HG02973 (cell line): ENCODE data around the gene BLCAP.
"Not testable (repeated sequence)": the region's sequence is repeated elsewhere in the genome, so short reads cannot be mapped to it uniquely, and the experiment has no call there.

ENCODE experiments used
- ATAC-seq: cut with Tn5 transposase; IDR thresholded peaks from one replicate; pipeline ENCODE4 v1.9.1; 2021; ENCODE audit warnings: moderate library complexity; ENCODE audit not compliant: unreplicated experiment

The BLCAP gene, protein sequence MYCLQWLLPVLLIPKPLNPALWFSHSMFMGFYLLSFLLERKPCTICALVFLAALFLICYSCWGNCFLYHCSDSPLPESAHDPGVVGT

DNA sequence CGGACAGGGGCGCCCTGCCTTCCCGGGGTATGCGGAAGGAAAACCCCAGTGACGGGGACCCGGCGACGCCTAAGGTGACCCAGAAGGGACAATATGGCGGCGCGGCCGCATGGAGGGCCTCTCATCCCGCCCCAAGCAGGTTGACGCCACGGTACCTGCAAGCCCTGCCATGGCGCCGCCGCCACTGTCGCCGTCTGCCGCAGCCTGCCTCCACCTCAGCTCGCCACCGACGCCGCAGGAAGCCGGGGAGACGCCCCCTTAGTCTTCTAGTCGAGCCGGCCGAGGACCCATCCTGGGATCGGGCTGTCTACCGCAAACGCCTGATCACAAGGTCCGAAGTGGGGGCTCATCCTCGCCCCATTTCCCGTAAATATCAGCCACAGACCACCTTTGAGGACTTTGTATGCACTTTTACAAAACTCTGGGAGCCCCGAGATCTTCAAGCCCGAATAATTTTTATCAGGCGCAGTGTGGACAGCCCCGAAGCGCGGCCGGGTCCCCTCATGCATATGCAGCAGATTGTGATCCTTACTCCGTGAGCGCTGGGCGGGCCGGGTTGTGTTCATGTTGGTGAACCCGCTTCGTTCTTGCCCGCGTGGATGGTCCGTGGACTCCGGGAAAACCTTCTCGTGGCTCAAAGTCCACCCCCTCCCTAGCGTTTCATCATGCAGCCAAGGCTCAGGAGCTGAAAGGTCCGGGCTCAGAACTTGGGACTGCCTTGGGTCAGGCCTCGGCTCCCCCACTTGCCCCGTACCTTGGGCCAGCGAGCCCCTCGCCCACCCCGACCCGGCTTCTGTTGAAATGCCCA is at the start of gene BLCAP:
TSS of gene BLCAP (minus strand) at position 239 of the 808 bp plus-strand sequence. CDS start 8,702 bp downstream, outside the sequence.
- peak; percentile 60 for ATAC-seq

DNA sequence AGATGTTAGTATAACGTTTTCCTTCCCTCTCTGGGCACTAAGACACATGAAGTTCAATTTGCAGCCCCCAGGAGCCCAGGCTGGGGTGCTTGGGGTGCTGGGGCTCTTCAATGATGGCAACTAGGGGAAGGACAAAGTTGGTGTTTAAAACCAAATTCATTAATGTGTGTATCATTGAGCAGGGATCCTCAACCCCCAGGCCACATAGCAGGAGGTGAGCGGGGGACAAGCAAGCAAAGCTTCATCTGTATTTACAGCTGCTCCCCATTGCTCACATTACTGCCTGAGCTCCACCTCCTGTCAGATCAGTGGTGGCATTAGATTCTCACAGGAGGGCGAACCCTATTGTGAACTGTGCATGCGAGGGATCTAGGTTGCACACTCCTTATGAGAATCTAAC is 49.8 kb upstream of the BLCAP start:
- not testable (repeated sequence) for ATAC-seq

DNA sequence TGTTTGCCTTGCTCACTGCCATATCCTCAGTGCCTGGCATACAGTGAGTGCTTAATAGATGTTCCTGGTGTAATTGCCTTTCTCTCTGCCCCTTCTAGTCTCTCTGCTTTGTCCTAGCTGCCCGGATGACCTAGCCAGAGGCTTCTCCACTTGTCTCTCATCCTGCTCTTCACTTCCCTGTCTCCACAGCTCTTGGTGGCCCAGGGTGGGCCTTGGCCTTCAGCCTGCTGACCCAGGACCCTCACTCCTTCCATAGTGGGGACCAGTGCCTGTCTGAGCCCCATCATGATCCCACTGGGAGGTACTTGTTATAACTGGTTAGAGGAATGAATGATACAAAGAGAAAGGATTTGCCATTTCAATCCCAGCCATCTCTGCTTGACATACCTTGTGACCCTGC is 49.2 kb upstream of the BLCAP start:
- ATAC-seq, result no peak

DNA sequence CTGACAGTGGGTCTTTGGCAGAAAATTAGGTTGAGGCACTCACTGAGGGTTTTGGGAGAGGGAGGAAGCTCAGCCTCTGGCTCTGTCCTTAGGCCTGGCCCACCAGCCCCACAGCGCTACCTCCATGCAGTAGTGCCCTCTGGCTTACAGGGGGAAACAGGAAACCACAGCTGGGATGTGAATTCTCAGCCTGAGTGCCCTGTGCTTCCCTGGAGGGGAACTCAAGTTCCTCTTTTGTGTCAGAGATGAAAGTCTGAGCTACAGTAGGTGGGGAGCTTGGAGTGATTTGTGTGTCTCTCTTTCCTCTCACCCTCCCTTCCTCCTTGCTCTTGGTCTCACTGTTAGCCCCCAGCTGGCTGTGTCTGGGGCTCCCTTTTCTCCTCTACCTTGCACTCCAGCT is 48.2 kb upstream of the BLCAP start:
- no peak for ATAC-seq

DNA sequence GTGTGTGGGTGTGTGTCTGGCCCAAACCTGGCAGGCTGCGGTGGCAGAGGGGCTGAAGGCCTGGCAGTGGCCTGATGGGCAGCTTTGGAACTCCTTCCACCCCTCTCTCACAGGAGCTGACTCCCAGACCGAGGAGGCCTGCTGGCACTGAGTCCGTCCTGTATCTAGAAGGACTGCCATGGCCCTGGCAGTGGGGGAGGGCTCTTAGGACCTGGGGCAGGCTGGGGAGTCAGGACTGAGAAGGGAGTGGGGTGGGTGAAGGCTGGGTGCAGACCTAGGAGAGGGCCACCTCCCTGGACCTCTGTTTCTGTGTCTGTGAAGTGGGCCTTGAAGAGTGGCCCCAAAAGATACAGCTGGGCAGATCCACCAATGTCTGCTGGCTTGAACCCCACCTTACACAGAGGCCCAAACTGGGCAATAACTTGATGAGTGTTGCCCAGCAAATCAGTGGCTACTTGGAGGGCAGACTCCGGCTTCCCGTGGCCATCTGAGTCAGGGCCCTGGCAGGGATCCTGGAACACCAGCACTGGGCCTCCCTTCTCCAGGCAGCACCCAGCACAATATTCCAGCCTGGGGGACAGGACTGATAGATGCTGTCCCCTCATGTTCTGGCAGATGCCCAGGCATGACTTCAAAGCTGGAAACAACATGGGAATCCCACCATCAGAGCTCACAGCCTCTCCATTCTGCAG is 46.7 kb upstream of the BLCAP start:
- ATAC-seq, result no peak

DNA sequence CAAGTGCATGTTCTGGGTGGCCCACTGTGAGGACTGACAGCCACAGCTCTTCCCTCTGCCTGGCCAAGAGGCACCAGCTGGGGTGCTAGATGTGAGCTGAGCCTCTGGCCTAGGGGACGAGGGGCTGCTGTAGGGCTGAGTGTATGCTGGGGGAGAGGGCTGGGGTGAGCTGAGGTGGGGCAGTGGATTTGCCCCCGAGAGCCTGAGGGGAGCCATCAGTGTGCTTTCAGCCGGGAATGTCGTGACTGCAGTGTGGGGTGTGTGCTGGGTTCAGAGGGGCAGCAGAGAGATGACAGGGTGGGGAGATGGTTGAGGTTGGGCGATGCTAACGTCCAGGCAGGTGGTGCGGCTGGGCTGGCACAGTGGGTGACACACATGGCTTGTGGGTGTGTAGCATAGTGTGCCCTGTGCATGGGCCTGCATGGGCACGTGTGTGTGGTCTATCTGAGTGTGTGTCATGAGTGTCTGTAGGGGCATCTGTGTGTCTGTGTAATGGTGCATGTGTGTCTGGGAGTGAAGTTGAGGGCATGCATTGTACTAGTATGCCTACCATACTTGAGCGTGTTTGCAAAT is 46.0 kb upstream of the BLCAP start:
- no peak for ATAC-seq

DNA sequence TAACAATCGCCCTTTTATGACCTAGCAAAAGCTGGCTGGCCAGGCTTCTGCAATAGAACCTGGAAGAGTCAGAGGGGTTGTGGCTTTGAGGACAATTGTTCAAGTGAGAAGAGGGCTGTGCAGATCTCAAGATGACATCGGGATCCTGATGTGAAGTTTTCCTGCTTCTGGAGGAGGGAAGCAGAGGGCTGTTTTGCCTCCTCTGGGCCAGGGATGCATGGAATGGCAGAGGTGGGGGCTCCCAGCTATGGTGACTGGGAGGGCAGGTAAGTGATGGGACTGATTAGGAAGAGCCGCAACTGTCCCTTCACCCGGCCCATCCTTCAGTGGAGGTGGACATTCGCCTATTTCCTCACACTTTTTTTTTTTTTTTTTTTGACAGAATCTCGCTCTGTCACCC is 43.4 kb upstream of the BLCAP start:
- no peak for ATAC-seq

DNA sequence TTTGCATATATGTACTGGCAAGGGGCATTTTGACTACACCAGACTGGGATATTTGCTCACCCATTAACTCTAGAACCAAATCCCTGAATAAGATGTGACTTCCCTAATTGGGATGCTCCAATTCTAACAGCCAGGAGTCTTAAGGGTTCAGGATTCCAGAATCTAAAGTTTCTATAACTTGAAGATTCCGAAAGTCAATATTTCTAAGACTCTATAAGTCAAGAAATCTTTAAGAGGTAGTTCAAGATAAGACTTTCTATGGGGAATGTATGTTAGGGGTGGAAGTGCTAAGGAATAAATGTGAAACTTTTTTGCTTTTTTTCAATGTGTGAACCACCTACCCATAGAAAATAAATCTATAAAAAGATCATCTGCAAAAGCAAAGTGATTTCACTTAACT is 42.7 kb upstream of the BLCAP start:
- ATAC-seq, result no peak

DNA sequence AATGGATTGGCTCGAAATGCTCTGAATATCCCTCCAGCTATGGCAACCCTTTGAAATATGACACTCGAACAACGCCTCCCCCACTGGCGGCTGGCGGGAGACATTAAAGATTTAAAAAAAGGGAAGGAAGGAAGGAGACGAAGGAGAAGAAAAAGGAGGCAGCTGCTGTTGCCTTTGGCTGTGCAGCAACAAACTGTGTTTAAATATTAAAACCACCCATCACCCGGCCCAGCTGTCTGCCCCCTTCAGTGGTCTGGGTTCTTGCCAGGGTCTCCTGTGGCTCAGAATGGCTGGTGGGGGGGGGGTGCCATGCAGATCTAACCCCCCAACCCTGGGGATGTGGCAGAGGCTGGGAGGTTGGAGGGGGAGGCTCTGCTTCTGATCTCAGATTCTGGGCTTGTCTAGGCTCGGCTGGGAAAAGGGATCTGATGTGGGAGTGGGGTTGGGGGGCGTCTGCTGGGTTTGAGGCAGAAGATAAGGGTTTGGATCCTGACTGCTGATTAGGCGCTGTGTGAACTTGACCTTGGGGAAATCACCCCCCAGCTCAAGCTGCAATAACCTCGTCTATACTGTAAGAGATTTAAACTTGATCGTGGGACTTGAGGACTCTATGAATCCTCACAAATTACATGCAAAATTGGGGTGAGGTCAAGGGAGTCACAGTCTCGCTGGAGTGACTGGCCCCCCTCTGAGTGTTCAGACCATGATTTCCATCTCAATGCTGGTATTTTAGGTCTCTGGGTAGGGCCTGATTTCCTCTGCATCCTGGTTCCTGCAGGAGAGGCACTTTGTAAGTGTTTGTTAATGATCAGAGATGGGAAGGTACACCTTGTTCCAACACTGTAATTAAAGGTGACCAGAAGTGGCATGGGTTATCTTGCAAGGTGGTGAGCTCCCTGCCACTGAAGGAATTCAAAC is 40.3 kb upstream of the BLCAP start:
- ATAC-seq, result no peak

DNA sequence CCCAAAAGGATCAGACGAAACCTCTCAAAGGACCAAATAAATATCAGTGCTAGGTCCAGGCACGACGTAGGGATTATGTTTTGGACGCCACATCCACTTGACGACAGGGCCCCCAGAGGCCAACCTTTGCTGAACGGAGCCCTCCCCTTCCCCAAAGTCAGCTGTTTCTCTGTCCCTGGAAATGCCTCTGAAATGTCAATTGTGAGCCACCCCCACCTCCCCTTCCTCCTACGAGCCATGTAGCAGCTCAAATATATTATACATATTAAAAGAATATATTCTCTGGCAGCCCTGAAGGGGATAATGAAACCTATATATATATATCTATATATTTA is 39.6 kb upstream of the BLCAP start:
- no peak for ATAC-seq

DNA sequence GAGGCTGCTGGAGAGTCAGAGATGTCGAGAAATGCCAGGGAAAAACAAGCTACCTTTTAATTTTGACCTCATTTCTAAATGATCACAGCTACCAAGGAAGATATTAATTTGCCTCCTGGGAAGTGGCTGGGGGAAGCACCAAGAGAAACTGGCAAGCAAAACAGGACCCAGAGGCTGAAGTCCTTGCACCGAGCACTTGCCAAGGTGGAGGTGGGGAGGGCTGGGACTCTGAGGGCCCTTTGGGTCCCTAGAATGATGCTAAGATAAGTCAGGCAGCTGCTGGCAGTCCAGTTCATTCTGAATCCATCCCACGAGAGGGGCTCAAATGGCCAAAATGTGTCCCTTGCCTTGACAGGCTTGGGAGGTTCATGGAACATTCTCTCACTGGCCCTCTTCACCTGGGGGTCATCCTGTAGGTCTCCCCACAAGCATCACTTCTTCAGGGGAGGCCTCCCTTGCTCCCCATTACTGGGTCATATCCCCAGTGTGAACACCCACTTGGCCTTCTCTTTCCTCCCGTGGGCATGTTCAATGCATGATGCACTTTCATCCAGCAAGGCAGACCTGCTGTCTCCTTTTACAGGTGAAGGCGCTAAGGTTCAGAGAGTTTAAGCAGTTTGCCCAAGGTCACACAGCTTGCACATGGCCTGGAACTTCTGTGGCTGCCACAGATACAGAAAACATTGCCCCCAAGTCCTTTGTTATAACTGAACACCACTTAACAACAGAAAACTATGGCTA is 39.1 kb upstream of the BLCAP start:
- ATAC-seq, result no peak

DNA sequence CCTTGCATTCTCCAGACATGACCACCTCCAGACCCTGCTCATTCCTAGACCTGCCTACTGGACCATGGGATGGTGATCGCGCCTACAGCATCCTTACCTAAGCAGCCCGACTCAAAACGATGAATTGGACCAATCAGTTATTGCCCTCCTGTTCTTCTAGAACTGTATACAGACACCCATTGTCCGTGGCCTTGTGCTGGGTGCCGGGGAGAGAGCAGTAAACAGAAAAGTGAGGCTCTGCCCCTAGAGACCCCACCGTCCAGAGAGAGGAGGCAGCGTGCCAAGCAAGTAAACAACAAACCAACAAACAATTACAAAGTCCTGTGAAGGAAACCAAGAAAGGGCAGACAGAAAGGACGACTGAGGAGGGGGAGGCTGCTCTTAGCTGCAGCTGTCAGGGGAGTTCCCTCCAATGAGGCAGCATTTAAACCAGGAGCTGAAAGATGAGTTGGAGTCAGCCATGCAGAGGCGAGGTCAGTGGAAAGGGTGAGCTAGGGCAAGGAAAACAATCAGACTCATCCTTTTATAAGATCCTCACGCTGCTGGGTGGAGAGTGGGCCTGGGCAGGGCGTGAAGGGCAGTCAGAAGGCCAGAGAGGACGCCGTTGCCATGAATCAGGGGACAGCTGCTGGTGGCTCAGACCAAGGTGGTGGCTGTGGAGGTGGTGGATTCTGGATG is 37.6 kb upstream of the BLCAP start:
- ATAC-seq, result no peak

DNA sequence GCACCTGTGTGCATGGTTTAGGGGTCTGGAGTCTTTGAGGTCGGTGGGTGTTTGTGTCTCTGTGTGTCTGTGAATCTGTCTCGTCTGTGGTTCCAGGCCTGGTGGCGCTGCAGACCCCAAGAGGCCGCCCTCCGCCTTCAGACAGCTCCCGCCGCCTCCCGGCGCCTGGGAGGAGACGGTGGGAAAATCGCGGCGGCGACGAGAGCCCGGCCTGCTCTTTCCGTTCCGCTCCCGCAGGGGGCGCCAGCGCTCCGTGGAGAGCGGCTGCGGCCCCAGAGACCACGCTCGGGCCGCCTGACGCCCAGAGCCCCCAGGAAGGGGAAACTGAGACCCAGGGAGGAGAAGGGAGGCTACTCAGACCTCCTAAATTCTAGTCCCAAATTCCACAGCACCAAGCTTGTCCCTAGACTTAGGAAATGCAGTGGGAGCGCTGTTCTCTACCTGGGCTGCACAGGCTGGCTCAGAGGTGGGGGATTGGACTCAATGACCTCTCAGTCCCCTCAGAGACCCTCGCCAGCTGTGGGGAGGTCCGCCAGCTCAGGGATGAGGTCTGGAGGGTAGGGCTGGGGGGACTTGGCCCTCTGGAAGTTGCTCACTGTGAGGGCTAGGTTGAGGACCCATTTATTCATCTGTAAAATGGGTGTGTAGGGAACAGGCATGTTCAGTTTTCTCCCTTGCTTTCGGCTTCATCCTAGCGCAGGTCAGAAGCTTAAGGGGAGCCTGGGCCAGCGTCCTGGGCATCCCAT is 36.9 kb upstream of the BLCAP start:
- no peak for ATAC-seq

DNA sequence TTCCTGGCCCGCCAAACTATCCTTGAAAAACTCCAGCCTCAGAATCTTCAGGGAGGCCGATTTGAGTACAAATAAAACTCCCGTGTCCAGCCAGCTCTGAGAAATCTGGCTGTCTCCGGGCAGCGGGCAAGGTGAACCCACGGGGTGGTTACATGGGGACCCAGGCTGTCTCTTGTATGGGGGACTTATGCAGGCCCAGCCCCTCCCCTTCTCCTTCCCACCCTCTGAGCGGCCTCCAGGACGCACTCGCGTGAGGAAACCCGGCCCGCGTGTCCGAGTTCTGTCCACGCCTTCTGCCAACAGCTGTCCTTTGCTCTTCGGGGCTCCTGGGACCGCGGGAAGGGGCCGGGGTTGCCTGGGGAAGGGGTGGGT is 36.3 kb upstream of the BLCAP start:
- no peak for ATAC-seq

DNA sequence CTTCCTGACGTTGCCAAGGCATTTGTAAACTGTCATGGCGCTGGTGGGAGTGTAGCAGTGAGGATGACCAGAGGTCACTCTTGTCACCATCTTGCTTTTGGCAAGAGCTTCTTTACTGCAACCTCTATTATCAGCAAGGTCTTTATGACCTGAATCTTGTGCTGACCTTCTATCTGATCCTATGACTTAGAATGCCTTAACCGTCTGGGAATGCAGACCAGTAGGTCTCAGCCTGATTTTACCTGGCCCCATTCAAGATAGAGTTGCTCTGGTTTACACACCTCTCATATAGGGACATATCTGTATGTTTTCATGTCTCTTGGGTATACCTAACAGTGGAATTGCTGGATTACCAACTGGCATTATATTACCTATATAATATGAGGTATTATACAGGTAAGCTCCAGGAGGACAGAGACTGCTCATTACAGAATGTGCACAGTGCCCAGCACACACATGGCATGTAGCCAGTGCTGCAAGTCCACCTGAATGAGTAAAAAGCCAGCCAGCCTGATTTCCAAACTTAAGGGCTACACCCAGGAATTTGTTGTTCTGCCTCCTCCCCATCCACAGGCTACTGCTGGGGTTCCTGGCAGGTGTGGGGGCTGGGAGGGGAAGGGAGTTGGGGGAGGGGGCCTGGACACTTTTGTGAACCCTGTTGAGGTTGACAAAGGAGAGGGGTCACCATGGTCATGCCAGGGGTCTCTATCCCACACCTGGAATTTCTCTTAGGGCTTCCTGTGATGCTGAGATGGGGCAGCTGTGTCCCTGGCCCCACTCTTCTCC is 35.2 kb upstream of the BLCAP start:
- ATAC-seq, result no peak

DNA sequence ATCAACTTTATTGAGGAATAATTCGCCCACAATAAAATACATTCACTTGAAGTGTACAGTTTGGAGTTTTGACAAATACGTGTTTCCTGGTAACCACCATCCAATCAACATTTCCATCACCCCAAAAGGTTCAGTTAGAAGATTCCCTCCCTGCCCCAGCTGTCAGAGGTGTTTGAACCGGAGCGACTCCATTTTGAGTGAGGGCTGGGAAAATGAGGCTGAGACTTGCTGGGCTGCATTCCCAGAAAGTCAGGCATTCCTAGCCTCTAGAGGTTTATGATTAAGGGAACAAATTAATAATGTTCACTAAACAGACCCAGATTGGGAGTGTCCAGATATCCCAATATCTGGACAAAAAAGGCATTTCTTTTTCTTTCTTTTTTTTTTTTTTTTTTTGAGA is 33.0 kb upstream of the BLCAP start:
- no peak for ATAC-seq

DNA sequence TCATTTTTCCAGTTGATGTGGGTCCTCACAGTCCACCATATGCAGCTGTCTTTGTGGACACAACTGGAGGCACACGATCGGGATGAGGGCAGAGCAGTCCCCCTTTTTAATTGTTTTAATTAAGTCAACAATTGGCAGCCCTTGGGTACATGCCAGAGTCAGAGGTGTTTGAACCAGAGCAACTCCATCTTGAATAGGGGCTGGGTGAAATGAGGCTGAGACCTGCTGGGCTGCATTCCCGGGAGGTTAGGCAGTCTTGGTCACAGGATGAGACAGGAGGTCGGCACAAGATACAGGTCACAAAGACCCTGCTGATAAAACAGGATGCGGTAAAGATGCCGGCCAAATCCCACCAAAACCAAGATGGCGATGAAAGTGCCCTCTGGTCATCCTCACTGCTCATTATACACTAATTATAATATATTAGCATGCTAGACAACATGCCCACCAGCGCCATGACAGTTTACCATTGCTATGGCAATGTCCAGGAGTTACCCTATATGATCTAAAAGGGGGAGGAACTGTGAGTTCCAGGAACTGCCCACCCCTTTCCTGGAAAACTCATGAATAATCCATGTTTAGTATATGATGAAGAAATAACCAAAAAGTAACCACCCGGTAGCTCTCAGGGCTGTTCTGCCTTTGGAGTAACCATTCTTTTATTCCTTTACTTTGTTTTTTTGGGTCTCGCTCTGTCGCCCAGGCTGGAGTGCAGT is 31.8 kb upstream of the BLCAP start:
- no peak for ATAC-seq

DNA sequence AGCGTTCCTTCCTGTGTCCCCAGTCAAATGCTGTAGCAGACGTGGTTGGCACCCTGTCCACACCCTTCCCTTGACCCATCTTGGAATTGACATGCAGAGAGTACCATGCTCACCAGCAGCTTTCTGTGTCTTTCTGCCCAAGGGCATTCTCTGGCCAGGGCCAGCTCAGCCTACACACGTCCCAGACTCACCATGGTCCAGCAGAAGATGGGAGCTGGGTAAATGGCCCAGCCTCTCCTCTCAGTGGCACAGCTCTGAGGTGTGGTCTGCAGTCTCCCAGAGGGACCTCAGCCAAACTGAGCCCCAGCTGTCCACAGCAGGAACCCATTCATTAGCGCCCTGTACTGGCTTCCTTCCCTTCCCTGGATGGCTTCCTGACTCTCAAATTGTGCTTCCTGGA is 31.1 kb upstream of the BLCAP start:
- no peak for ATAC-seq
